GM12864 (cell line): Measurements from ENCODE around the gene CA10.

Experiments used
- DNase-seq: peaks from one replicate; pipeline ENCODE4 v3.0.0-alpha.2; 2011; ENCODE audit warnings: low read depth
- H3K4me3 ChIP-seq: 2 replicates; pipeline ENCODE4 v1.5.1; 2011; ENCODE audit warnings: mild to moderate bottlenecking, low read depth, low read length, control low read depth
- CTCF ChIP-seq: IDR thresholded peaks from 2 replicates; pipeline ENCODE4 v1.5.1; 2011; ENCODE audit warnings: low read depth, mild to moderate bottlenecking, moderate library complexity, low read length, control low read depth, inconsistent platforms; ENCODE audit errors: missing control alignments

The CA10 gene

GRCh38 chr17:51730303-51731050, 428.0 kb downstream of the CA10 start:
- no peak for TF ChIP-seq CTCF
- no peak overlapping the region for H3K4me3 ChIP-seq
- no peak for DNase-seq

DNA sequence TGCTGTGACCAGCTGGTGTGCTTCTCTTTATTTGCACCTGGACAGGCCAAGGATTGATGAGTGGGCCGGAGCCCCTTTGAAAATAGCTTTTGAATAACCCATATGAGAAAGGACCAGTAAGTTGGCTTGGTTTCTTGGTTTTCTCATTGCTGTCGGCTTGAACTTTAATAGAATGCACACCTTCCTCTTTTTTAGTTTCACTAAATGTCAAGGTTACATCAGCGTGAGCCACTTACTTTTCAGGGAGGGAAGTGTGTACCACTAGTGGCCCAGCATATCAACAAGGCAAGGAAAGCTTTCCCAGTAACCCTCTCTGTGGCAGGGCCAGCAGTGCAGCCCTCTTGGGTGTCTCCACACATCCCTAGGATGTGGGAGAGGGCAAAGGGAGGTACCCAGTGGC, 433.3 kb downstream of the CA10 start:
- no peak overlapping the region for H3K4me3 ChIP-seq
- no peak for TF ChIP-seq CTCF
- DNase-seq = no peak

DNA sequence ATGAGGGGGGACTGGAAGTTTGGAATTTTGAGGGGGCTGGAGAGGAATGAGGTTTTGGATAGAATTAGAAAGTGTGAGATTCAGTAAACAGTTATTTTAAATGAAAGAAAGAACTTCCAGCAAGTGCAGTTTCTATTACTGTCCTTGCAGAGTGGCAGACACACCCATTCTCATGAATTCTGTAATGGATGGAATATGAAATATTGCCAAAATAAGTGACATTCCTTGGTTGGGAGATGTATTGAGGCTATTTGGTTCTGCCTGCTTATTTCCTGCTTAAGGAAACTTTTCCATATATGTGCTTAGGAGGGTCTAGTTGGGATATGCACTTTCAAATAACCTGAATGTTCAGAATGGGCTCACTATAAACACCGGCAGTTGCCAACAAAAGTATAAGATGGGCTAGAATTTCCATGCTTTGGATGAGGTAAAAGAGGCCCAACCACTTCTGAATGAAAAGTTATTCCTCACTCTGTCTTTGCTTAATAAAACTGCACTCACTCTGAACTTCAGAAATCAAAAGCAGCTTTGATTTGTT, 434.4 kb downstream of the CA10 start:
- TF ChIP-seq CTCF = no peak
- no peak overlapping the region for H3K4me3 ChIP-seq

DNA sequence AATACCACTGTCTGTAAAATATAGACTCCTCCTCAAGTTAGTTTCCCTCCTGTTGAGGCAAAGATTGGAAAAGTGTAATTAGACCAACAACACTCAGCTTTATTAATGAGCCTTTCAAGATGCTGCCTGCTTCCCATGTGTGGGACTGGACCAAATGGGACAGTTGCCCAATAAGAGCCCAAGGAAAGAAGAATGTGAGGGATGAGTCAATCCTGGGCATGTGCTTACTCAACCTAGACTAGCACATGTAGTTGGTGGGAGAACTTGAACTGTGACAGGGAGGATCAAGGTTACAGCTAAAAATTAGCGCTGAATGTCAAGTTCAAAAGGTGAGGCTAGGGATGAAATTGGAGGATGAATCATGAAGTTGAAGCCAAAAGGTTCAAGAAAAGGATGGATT, 435.5 kb downstream of the CA10 start:
- no peak for DNase-seq
- no peak for TF ChIP-seq CTCF
- H3K4me3 ChIP-seq = no peak overlapping the region

More for the DNA sequence above, 434.4 kb downstream of the CA10 start:
- no peak for DNase-seq

DNA sequence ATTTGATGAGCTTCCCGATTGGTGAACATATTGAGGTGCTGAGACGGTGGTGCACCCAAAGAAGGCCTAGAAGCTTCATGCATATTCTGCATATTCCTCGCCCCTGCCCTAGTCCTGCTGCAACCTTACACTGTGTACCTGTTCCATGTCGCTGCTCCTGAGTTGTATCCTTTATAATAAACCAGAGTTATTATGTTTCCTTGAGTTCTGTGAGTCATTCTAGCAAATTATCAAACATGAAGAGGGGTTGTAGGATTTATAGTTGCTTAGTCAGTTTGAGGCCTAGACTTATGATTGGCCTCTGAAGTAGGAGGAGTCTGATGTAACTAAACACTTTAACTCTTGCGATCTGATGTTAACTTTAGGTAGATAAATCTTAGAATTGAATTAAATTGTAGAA, 436.8 kb downstream of the CA10 start:
- H3K4me3 ChIP-seq = no peak overlapping the region
- DNase-seq = no peak
- no peak for TF ChIP-seq CTCF

- TF ChIP-seq CTCF = no peak
- no peak overlapping the region for H3K4me3 ChIP-seq
- no peak for DNase-seq
Observed at GRCh38 chr17:51720439-51720838, 438.1 kb downstream of the CA10 start.

DNA sequence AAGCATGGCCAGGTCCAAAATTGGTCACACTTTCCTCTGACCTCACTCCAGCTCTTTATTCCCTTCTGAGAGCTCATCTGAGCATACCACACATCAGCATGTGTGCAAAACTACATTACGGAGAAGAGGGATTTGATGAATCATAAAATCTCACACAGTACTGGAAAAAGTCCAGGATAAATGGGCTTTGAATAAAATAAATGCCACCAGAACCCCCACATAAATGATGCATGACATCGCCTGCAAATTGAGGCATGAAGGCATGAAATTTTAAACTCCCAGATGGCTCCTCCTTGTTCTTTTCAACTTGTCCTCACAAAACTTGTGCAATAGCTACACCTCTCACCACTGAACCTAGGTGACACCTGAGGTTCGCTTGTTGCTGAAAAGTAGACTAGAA, 439.5 kb downstream of the CA10 start:
- DNase-seq = no peak
- H3K4me3 ChIP-seq = no peak overlapping the region
- no peak for TF ChIP-seq CTCF
